Measurements from ENCODE around the gene PKD1L1. TPM values are rescaled to one million over a fixed set of nuclear protein-coding genes. Genes with fewer than 3 reads are reported as not detected.

The PKD1L1 gene
- total RNA-seq, 1 experiment from 2014 or later = 0.24 TPM

DNA sequence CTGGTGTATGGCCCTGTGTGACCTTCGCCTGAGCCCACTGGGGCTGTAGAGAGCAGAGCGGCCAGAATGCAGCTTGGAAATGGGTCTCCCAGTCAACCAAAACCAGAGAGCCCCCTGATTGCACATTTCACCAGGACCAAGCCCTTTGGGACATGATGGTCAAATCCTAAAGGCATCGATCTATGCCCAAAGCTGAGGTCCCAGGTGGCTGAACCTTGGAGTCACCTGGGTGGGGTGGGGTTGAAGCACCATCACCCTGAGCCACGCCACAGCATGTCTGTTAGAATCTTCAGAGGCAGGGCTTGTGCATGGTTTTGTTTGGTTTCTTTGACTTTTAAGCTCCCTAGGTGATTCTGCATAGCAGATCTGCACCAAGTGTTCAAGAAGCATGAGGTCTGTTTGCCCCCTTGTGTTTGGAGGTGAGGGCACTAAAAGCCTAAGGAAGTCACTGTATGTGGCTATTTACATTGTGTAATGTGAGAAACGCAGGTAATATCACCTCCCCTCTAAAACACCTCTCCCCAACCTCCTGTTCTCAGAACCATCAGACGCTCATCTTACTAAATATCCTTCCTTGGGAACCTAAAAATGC, 9.6 kb downstream of the PKD1L1 start:
- intact Hi-C loops (cut with micrococcal nuclease; ENCODE audit: unreplicated experiment) = loop anchor here (1.0 kb wide), 1 partner anchor 672 kb away; no protein-coding TSS in a partner anchor
- TF ChIP-seq, protein P1, sequence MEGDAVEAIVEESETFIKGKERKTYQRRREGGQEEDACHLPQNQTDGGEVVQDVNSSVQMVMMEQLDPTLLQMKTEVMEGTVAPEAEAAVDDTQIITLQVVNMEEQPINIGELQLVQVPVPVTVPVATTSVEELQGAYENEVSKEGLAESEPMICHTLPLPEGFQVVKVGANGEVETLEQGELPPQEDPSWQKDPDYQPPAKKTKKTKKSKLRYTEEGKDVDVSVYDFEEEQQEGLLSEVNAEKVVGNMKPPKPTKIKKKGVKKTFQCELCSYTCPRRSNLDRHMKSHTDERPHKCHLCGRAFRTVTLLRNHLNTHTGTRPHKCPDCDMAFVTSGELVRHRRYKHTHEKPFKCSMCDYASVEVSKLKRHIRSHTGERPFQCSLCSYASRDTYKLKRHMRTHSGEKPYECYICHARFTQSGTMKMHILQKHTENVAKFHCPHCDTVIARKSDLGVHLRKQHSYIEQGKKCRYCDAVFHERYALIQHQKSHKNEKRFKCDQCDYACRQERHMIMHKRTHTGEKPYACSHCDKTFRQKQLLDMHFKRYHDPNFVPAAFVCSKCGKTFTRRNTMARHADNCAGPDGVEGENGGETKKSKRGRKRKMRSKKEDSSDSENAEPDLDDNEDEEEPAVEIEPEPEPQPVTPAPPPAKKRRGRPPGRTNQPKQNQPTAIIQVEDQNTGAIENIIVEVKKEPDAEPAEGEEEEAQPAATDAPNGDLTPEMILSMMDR (IDR thresholded peaks at IDR 0.05; ENCODE audit: unreplicated experiment) = no peak
- peaks cover 13% of the 10 kb centered on the region for H3K4me1 Mint-ChIP-seq (ENCODE audit: low read depth, unreplicated experiment)
- no peaks in the 10 kb centered on the region for H3K36me3 Mint-ChIP-seq (ENCODE audit: insufficient read depth, unreplicated experiment)
- H3K9me3 Mint-ChIP-seq (ENCODE audit: low read depth, unreplicated experiment) = no peaks in the 10 kb centered on the region
- no peaks in the 10 kb centered on the region for H3K27me3 Mint-ChIP-seq (ENCODE audit: unreplicated experiment)
- no TSS peak for BruUV-seq (replicated peaks)
- no peak overlapping the region for H3K27ac Mint-ChIP-seq (ENCODE audit: unreplicated experiment)
- CTCF ChIA-PET = interaction anchor here (0.5 to 5.4 kb wide), 3 partner anchors 503 to 1445 kb away, joined by 3 to 36 read pairs (median 6); no protein-coding TSS in a partner anchor
- no peak for DNase-seq
- no peak overlapping the region for H3K4me3 Mint-ChIP-seq (ENCODE audit: low read depth, unreplicated experiment)

DNA sequence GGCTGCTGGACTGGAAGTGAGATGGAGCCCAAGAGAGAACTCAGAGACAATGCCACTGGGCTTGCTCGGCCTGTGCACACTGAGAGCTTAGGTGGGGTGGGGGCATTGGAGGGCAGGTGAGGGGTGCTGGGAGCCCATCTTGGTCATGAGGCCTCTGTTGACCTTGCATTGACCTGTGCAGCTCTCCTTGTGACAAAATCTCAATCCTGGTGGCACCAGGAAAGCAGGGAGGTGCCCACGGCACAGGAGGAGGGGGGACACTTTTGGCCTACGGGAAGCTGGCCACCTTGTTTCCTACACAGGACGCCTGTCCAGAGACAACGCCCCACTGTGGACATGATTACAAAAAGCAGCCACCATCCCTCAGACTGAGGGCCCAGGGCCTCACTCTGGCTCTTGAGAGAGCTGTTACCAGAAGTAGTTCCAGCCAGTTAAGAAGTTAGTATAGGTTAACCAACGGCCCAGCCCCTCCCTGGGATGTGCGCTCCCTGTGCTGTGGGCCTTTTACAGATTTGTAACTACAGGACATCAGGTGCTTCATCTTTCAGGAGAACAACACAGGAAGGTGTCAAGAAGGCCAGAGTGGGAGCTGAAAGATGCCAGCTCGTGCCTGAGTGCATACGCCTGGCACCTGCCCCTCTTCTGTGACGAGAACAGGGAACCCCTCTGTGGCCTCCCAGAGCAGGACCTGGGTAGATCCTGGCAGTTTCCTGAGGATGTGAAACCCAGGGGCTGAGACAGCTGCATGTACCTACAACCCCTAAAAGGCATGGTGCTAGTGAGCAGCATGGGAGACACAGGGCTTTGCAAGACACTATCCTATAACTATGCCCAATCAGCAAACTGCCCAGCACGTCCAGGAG, 10.3 kb downstream of the PKD1L1 start:
- no peak for DNase-seq
- intact Hi-C loops (cut with micrococcal nuclease; ENCODE audit: unreplicated experiment) = no loop called here
- CTCF ChIA-PET = interaction anchor here (0.5 to 5.4 kb wide), 3 partner anchors 502 to 1444 kb away, joined by 3 to 36 read pairs (median 6); no protein-coding TSS in a partner anchor
- peaks cover 13% of the 10 kb centered on the region for H3K4me1 Mint-ChIP-seq (ENCODE audit: low read depth, unreplicated experiment)
- no peak overlapping the region for H3K4me3 Mint-ChIP-seq (ENCODE audit: low read depth, unreplicated experiment)
- no peaks in the 10 kb centered on the region for H3K9me3 Mint-ChIP-seq (ENCODE audit: low read depth, unreplicated experiment)
- BruUV-seq (replicated peaks) = no TSS peak
- no peak overlapping the region for H3K27ac Mint-ChIP-seq (ENCODE audit: unreplicated experiment)
- no peaks in the 10 kb centered on the region for H3K27me3 Mint-ChIP-seq (ENCODE audit: unreplicated experiment)
- TF ChIP-seq, protein P1 (IDR thresholded peaks at IDR 0.05; ENCODE audit: unreplicated experiment) = no peak
- no peaks in the 10 kb centered on the region for H3K36me3 Mint-ChIP-seq (ENCODE audit: insufficient read depth, unreplicated experiment)

GRCh38 chr7:47937065-47937687, 11.1 kb downstream of the PKD1L1 start:
- Mint-ChIP-seq H3K4me1 (ENCODE audit: low read depth, unreplicated experiment) (peaks cover 10% of the 10 kb centered on the region), H3K9me3 (ENCODE audit: low read depth, unreplicated experiment) (no peaks in the 10 kb centered on the region), H3K4me3 (ENCODE audit: low read depth, unreplicated experiment) (no peak overlapping the region), H3K27me3 (ENCODE audit: unreplicated experiment) (no peaks in the 10 kb centered on the region), H3K36me3 (ENCODE audit: insufficient read depth, unreplicated experiment) (no peaks in the 10 kb centered on the region), H3K27ac (ENCODE audit: unreplicated experiment) (no peak overlapping the region)
- BruUV-seq (replicated peaks) = no TSS peak
- intact Hi-C loops (cut with micrococcal nuclease; ENCODE audit: unreplicated experiment) = no loop called here
- DNase-seq = no peak
- CTCF ChIA-PET = interaction anchor here (5.4 kb wide), 1 partner anchor 671 kb away, joined by 36 read pairs; no protein-coding TSS in a partner anchor
- TF ChIP-seq, protein P1 (IDR thresholded peaks at IDR 0.05; ENCODE audit: unreplicated experiment) = no peak

- TF ChIP-seq, protein P1 (IDR thresholded peaks at IDR 0.05; ENCODE audit: unreplicated experiment) = no peak
- DNase-seq = no peak
- no peak overlapping the region for H3K4me3 Mint-ChIP-seq (ENCODE audit: low read depth, unreplicated experiment)
- peaks cover 2% of the 10 kb centered on the region for H3K4me1 Mint-ChIP-seq (ENCODE audit: low read depth, unreplicated experiment)
- H3K27ac Mint-ChIP-seq (ENCODE audit: unreplicated experiment) = no peak overlapping the region
- no peaks in the 10 kb centered on the region for H3K27me3 Mint-ChIP-seq (ENCODE audit: unreplicated experiment)
- H3K9me3 Mint-ChIP-seq (ENCODE audit: low read depth, unreplicated experiment) = no peaks in the 10 kb centered on the region
- CTCF ChIA-PET = no interaction called here
- no TSS peak for BruUV-seq (replicated peaks)
- intact Hi-C loops (cut with micrococcal nuclease; ENCODE audit: unreplicated experiment) = no loop called here
- H3K36me3 Mint-ChIP-seq (ENCODE audit: insufficient read depth, unreplicated experiment) = no peaks in the 10 kb centered on the region
These were observed 11.9 kb downstream of the PKD1L1 start for GRCh38 chr7:47936323-47936722.

All from Calu3 (cell line).